HG03575 (cell line): ENCODE measurements around the gene ANTXR1.

ENCODE experiments used
- ATAC-seq: cut with Tn5 transposase; IDR thresholded peaks from one replicate; pipeline ENCODE4 v1.9.1; 2021; ENCODE audit not compliant: unreplicated experiment, insufficient number of reproducible peaks, low FRiP score; ENCODE audit errors: extremely low read depth

The ANTXR1 gene

GRCh38 chr2:68997401-68997800 is 15.6 kb upstream of the ANTXR1 start:
- ATAC-seq: no peak

GRCh38 chr2:69001879-69002278 is 11.1 kb upstream of the ANTXR1 start:
- ATAC-seq: no peak

GRCh38 chr2:69003731-69004130 is 9.2 kb upstream of the ANTXR1 start:
- no peak for ATAC-seq

- ATAC-seq: no peak
Measured at GRCh38 chr2:69007169-69007568, 5.8 kb upstream of the ANTXR1 start.

- ATAC-seq: no peak
Measured at GRCh38 chr2:69007603-69008002, 5.4 kb upstream of the ANTXR1 start.

- no peak for ATAC-seq
Measured at GRCh38 chr2:69010437-69011194, 2.4 kb upstream of the ANTXR1 start.

- ATAC-seq: no peak
Measured at GRCh38 chr2:69011611-69012157, 1.3 kb upstream of the ANTXR1 start.

- no peak for ATAC-seq
Measured at GRCh38 chr2:69012310-69013141, 453 bp upstream of the ANTXR1 start.

GRCh38 chr2:69013840-69014821 is 1.2 kb downstream of the ANTXR1 start:
- no peak for ATAC-seq

- ATAC-seq: no peak
Measured at GRCh38 chr2:69017080-69017479, 4.1 kb downstream of the ANTXR1 start.

- no peak for ATAC-seq
Measured at GRCh38 chr2:69017835-69018234, 4.9 kb downstream of the ANTXR1 start.

GRCh38 chr2:69018678-69019095 is 5.7 kb downstream of the ANTXR1 start:
- no peak for ATAC-seq

GRCh38 chr2:69020496-69021426 is 7.8 kb downstream of the ANTXR1 start:
- no peak for ATAC-seq

GRCh38 chr2:69021727-69022126 is 8.7 kb downstream of the ANTXR1 start:
- no peak for ATAC-seq

- no peak for ATAC-seq
Measured at GRCh38 chr2:69022548-69022947, 9.6 kb downstream of the ANTXR1 start.

- no peak for ATAC-seq
Measured at GRCh38 chr2:69023236-69023635, 10.3 kb downstream of the ANTXR1 start.

- ATAC-seq: no peak
Measured at GRCh38 chr2:69026026-69026425, 13.0 kb downstream of the ANTXR1 start.
